CD4-positive, alpha-beta T cell treated with Interleukin-6 at 100 ng/mL for 8 hours (primary cell): Measurements from ENCODE around the gene EDNRB.
"Not testable (repeated sequence)": the region's sequence is repeated elsewhere in the genome, so short reads cannot be mapped to it uniquely, and the experiment has no call there.

ENCODE experiments used
- DNase-seq: peaks from one replicate; pipeline ENCODE4 v3.0.0-alpha.2; 2020; ENCODE audit warnings: mixed read lengths, low spot score

Gene EDNRB

GRCh38 chr13:77918391-77919245 is at the start of gene EDNRB:
EDNRB (minus strand) TSS chr13:77918831; CDS start chr13:77918573, 258 bp downstream.
- no peak for DNase-seq

GRCh38 chr13:77966671-77967070 is 48.0 kb upstream of the EDNRB start:
- no peak for DNase-seq

- DNase-seq, result no peak
Observed at GRCh38 chr13:77952737-77953136, 34.1 kb upstream of the EDNRB start.

GRCh38 chr13:77952276-77952675 is 33.6 kb upstream of the EDNRB start:
- no peak for DNase-seq

- DNase-seq, result no peak
Observed at GRCh38 chr13:77946522-77946921, 27.9 kb upstream of the EDNRB start.

GRCh38 chr13:77935063-77935462 is 16.4 kb upstream of the EDNRB start:
- DNase-seq, result not testable (repeated sequence)

- DNase-seq, result no peak
Observed at GRCh38 chr13:77930430-77930829, 11.8 kb upstream of the EDNRB start.

- DNase-seq, result no peak
Observed at GRCh38 chr13:77928909-77929308, 10.3 kb upstream of the EDNRB start.

- DNase-seq, result no peak
Observed at GRCh38 chr13:77925616-77926015, 7.0 kb upstream of the EDNRB start.

- DNase-seq, result no peak
Observed at GRCh38 chr13:77919921-77920294, 1.3 kb upstream of the EDNRB start.

GRCh38 chr13:77919246-77919920 is 752 bp upstream of the EDNRB start:
- no peak for DNase-seq

- DNase-seq, result no peak
Observed at GRCh38 chr13:77916488-77916887, 2.1 kb downstream of the EDNRB start.

GRCh38 chr13:77915686-77916085 is 2.9 kb downstream of the EDNRB start:
- no peak for DNase-seq

- DNase-seq, result no peak
Observed at GRCh38 chr13:77913003-77913402, 5.6 kb downstream of the EDNRB start.

GRCh38 chr13:77911751-77912150 is 6.9 kb downstream of the EDNRB start:
- no peak for DNase-seq

GRCh38 chr13:77909827-77910226 is 8.8 kb downstream of the EDNRB start:
- no peak for DNase-seq

GRCh38 chr13:77908531-77908930 is 10.1 kb downstream of the EDNRB start:
- no peak for DNase-seq

GRCh38 chr13:77907666-77908341 is 10.8 kb downstream of the EDNRB start:
- no peak for DNase-seq

- no peak for DNase-seq
Observed at GRCh38 chr13:77904031-77904430, 14.6 kb downstream of the EDNRB start.

- no peak for DNase-seq
Observed at GRCh38 chr13:77903435-77903834, 15.2 kb downstream of the EDNRB start.

- no peak for DNase-seq
Observed at GRCh38 chr13:77902319-77902963, 16.2 kb downstream of the EDNRB start.

- no peak for DNase-seq
Observed at GRCh38 chr13:77898097-77898496, 20.5 kb downstream of the EDNRB start.
